Testis (tissue), 2 donors: ENCODE measurements around the gene QRFP.

Experiments
- CTCF ChIP-seq, 3 experiments: fragments of 450-650 bp in 2 of 3; fragments of 200-600 bp in 1 of 3; sonication (generic) in 1 of 3; IDR thresholded peaks; one replicate each; pipeline ENCODE4 v1.5.1; 2016 to 2019; ENCODE audit warnings: antibody characterized with exemption in 3 of 3, mild to moderate bottlenecking in 2 of 3, moderate library complexity in 1 of 3
- POLR2A ChIP-seq: fragments of 450-650 bp; IDR thresholded peaks from one replicate; pipeline ENCODE4 v1.6.1; 2017; ENCODE audit warnings: antibody characterized with exemption, mild to moderate bottlenecking, moderate library complexity

GRCh38 chr9:130893341-130894101 lies 3.1 kb downstream of the QRFP start:
- TF ChIP-seq POLR2A (no peak), CTCF (IDR thresholded peaks at IDR 0.05) (peak in 2 of 3 experiments; percentile 14 to 40)
